DMS153 treated with DMSO at 0.1 percent for 48 hours (cell line): ENCODE results near the gene UNC45B.
A peak's percentile ranks its signal among the peaks of the same experiment; 100 is the strongest.
"Not testable (repeated sequence)": the region's sequence is repeated elsewhere in the genome, so short reads cannot be mapped to it uniquely, and the experiment has no call there.

Source experiments
- DNase-seq: peaks from one replicate; lab custom pipeline; 2025; ENCODE audit not compliant: unreplicated experiment; lab: John Stamatoyannopoulos, UW

The UNC45B gene

DNA sequence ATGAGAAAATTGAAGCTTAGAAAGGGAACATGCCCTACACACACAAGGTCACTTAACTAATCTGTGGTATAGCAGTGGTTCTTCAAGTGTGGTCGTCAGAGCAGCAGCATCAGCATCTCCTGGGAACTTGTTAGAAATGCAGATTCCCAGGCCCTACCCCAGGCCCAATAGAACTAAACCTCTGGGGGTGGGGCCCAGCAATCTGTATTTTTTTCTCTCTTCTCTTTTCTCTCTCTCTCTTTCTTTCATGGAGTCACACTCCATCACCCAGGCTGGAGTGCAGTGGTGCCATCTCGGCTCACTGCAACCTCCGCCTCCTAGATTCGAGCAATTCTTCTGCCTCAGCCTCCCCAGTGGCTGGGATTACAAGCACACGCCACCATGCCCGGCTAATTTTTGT is 9.4 kb upstream of the UNC45B start:
- no peak for DNase-seq

DNA sequence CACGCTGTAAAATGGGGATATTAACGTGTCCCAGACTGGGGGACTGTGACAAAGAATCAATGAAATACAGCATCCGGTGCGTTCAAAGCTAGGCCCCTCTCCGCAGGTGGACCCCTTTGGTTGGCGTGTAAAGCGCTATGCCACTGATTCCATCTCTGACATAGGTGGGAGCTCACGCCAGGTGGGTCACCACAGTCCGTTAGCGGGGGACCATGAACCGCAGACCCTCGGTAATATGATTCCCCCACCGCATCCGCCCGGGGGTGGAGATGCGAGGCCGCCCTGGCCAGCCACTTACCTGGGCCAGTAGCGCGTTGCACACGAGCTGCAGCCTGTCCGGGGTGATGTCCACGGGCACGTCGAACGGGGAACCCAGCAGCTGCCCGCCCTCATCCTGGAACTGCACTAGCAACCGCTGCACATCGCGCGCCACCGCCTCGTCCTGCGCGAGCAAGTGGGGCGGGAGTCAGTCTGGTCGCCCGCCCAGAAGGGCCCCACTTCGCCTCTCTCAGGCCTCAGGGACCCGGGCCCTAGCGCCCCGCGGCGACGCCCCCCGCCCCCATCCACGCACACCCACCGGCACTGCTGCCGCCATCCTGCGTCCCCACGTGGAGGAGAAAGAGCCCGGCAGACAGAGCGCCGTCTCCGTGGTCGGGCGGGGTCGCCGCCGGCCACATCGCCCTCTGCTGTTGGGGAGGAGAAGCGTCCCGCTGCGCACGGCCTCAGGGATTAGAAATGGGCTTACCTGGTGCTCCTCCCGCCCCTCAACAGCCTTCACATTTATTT is 5.7 kb upstream of the UNC45B start, which contains the start of gene NLE1:
NLE1 (minus strand) TSS at position 623 of the 786 bp plus-strand sequence; CDS start at position 595, 28 bp downstream.
- DNase-seq: peak; percentile 46

DNA sequence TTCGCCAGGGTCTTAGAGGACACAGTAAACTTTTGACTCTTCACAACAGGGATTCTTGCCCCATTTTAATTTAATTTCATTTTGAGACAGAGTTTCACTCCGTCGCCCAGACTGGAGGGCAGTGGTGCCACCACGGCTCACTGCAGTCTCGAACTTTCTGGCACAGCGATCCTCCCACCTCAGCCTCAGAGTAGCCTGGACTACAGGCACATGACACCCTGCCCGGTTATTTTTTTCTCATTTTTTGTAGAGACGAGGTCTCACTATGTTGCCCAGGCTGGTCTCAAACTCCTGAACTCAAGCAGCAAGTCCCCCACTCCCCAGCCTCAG is 5.2 kb upstream of the UNC45B start:
- DNase-seq: no peak

DNA sequence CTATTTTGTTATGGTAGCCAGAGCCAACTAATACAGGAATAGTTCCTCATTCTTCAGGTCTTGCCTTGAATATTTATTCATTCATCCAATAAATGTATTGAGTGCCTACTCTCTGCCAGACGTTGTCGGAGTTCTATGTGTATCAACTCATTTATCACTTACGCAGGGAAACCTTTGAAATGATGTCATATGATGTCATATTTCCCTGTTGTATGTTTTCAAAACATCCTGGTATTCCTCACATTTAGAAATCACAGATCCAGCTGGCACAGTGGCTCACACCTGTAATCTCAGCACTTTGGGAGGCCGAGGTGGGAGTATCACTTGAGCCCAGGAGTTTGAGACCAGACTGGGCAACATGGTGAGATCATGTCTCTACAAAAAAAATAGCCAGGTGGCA is 2.8 kb upstream of the UNC45B start:
- DNase-seq: no peak

DNA sequence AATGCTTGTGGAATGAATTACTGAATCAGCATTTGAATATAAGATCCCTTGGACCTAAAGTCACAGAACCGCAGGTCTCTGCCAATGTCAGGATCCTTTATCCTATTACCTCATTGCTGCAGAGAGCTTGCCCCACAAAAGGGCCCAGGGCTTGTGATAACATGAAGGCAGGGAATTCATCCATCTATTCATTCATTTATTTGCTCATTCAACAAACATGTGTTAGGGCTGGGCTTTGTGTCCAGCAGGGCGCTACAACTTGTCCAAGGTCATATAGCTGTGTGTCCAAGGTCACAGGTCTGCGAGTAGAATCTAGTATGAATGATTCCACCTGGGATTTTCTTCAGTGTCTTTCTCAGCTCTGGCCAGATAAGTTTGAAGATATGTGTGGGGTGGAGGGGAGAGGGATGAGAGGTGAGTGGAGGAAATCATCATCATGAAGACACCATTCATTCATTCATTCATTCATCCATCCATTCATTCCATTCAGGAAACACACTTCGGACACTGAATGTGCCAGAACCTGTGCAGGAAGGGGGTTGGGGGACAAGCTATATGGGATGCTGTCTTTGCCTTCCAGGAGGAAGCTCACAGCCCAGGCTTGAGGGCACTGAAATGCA is 1.3 kb upstream of the UNC45B start:
- DNase-seq: no peak

DNA sequence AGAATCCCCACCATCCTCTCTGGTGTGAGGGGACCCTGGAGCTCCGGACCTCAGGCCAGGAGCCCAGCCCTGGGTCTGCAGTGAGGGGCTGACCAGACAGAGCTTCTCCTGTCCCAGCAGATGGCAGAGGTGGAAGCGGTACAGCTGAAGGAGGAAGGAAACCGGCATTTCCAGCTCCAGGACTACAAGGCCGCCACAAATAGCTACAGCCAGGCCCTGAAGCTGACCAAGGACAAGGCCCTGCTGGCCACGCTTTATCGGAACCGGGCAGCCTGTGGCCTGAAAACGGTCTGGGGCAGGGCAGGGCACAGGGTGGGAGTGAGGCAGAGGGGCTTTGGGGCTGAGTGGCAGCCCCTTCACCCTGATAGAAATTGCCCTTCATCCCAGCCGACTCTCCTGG is 527 bp downstream of the UNC45B start:
- no peak for DNase-seq

DNA sequence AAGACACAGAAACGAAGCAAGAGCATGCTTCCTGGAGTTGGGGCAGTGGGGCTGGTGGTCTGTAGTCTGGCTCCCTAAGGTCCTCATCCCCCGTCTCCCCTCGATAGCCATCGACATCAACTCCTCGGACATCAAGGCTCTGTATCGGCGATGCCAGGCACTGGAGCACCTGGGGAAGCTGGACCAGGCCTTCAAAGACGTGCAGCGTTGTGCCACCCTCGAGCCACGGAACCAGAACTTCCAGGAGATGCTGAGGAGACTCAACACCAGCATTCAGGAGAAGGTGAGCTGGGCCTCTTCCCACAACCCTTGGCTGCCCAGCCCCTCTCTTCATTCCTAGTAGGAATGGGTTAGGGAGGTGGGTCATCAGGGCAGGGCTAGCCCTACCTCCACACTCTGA is 2.3 kb downstream of the UNC45B start:
- DNase-seq: no peak

DNA sequence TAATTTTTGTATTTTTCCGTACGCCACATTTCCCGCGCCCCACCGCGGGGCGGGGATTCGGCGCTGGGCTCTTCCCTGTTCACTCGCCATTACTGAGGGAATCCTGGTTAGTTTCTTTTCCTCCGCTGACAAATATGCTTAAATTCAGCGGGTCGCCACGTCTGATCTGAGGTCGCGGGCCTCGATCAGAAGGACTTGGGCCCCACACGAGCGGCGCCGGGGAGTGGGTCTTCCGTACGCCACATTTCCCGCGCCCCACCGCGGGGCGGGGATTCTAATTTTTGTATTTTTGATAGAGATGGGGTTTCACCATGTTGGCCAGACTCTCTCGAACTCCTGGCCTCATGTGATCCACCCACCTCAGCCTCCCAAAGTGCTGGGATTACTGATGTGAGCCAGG is 3.5 kb downstream of the UNC45B start:
- DNase-seq: not testable (repeated sequence)

DNA sequence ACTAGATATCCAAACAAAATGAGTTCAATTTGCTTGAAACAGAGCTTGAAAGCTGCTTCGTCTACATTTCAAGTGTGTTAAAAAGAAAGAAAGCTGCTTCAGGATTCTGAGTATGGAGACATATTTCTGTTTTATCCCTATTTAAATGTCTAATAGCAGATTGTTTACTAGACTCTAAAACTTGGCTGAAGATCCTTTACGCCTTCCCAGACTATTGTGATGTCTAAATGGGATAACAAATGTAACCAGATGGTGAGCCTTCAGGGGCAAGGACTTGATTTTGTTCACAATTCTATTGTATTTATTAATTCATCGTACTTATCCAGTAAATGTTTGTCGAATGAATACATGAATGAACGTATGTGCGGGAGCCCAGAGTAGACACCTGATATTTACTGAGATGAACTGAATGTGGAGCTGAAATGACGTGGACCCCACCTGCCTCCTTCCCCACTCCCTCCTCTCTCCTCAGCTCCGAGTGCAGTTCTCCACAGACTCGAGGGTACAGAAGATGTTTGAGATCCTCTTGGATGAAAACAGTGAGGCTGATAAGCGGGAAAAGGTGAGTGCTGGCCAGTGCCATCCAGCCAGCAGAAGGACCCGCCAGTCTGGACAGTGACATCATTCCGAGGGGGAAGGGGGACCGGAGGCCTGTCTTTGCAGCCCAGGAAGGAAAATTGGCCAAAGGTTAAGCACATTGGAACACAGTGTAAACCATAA is 5.0 kb downstream of the UNC45B start:
- DNase-seq: no peak

DNA sequence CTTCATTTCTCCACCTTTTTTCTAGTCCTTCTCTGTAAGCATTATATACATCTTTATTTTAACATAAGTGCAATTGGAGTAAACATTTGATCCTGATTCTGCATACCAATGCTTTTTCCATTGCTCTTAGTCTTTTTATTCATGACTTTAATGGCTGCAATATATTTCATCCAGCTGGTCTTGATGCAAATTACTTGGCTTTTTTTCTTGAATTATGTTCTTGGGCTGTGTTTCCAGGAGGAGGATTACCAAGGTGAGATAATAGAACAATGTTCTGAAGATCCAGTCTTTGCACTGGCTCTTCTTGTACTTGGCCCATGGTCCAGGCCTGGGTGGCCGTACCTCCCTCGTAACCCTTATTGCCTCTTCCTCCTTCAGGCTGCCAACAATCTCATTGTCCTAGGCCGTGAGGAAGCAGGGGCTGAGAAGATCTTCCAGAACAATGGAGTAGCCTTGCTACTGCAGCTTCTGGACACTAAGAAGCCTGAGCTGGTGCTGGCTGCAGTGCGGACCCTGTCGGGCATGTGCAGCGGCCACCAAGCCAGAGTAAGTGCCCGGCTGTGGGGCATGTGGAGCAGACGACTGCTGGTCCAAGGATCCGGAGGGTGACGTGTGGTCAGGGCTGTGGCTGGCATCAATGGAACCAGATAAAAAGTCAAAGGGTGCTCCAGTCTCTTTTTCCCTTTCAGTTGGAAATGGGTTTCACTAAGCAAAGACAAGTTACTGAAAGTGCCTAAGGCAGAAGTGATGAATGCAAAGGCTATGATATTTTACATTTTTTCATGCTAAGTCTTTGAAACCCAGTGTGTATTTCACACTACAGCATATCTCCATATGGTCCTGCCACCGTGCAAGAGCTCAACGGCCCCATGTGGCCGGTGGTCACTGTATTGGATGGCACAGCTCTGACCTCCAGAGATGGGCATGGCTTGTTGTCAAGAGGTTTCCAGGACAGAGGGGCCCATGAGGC is 6.9 kb downstream of the UNC45B start:
- no peak for DNase-seq

DNA sequence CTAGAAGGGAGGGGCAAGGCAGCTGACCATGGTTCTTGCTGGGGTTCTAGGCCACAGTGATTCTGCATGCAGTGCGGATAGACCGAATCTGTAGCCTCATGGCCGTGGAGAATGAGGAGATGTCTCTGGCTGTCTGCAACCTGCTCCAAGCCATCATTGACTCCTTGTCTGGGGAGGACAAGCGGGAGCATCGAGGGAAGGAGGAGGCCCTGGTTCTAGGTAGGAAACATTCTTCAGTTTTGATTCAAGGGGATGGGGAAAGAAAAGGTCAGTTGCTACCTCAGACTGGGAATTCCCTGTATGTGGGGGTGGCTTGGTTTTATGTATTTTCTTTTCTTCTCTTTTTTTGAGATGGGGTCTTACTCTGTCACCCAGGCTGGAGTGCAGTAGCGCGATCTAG is 7.6 kb downstream of the UNC45B start:
- DNase-seq: no peak

DNA sequence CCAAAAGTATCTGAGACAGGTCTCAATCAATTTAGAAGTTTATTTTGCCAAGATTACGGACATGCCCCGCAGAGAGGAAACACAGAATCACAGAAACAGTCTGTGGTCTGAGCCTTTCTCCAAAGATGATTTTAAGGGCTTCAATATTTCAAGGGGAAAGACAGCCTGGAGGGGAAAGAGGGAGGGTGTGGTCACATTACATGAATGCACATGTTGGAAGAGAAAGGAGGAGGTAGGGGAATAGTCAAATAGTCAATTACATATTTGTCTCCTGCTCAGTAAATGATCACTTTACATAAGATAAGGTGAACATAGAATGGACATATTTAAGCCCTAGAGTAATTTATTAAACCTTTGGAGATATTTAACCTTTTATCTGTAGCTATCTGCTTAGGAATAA is 12.3 kb downstream of the UNC45B start:
- no peak for DNase-seq

DNA sequence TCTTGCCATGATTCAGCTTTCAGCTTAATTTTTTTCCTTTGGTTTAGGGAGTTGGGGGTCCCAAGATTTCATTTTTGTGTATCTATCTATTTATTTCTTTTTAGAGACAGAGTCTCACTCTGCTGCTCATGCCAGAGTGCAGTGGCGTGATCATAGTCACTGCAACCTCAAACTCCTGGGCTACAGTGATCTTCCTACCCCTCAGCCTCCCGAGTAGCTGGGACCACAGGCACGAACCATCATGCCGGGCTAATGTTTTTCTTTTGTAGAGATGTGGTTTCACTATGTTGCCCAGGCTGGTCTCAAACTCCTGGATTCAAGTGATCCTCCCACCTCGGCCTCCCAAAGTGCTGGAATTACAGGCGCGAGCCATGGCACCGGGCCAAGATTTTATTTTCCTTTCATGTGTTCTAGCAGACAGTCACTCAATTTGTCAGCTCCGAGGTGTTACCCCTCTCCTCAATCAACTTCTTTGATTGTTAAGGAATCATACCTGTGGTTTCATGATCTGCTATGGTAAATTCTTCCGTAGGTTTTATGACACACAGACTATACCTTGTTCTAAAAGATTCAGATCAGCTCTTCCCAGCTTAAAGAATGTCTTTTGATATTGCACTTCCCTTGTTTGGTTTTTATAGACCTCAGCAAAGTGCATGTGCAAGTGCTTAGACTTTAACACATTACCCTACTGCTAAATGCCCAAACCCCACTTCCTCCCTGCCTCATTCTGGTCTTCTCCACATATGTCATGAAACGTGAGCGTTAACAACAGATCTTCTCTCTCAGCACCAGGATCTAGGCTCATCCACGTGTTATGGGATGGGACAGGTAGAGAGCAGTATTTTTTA is 13.0 kb downstream of the UNC45B start:
- DNase-seq: no peak

DNA sequence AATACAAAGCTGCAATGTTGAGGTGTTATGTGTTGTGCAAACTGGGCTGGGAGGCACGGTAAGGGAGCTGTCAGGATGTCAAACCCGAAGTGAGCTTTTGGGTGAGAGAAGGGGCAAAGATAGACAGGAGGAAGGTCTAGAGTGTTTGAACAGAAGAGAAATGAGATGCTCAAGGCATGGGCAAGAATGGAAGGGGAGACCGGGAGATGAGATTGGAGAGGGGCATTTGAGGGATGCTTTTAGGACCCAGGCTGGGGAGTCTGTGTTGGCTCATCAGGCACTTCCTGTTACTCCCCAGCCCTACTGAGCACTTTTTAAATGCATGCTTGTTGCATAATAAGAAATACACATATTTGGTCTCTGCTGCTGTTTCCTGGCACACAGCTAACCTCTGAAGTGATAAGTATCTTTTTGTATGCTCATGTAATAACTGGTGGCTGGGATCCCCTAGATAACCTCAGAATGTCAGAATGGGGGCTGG is 13.7 kb downstream of the UNC45B start:
- no peak for DNase-seq

DNA sequence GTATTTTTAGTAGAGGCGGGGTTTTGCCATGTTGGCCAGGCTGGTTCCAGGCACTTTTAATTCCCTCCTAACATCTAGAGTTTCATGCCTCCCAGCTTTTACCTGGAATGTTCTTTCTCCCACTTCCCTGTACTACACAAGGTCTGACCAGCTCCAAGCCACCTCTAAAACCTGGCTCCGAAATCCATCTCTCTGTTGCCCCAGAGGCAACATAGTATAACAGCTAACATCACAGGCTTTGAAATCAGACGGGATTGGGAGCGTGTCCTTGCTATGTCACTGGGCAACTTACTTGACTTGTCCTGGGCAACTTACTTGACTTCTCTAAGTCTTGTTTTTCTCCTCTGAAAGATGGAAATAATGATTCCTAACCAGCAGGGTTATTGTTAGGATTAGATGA is 15.1 kb downstream of the UNC45B start:
- DNase-seq: no peak

DNA sequence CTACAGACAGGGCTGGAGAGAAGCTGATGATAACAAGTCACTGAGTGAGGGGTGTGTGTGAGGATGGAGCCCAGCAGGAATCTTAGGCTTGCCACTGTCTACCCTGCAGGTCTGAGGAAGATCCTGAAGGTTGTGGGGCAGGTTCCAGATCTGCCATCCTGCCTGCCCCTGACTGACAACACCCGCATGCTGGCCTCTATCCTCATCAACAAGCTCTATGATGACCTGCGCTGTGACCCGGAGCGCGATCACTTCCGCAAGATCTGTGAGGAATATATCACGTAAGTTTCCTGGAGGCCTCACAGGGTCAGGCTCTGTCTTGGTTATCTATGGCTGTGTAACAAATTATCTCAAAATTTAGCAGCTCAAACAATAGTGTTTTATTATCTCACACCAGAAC is 16.3 kb downstream of the UNC45B start:
- no peak for DNase-seq

DNA sequence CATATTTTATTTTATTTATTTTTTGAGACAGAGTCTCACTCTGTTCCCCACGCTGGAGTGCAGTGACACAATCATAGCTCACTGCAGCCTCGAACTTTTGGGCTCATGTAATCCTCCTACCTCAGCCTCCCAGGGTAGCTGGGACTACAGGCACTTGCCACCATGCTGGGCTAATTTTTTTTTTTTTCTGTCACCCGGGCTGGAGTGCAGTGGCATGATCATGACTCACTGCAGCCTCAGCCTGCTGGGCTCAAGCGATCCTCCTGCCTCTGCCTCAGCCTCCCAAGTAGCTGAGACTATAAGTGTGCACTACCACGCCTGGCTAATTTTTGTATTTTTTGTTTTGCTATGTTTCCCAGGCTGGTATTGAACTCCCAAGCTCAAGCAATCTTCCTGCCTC is 17.1 kb downstream of the UNC45B start:
- DNase-seq: no peak

DNA sequence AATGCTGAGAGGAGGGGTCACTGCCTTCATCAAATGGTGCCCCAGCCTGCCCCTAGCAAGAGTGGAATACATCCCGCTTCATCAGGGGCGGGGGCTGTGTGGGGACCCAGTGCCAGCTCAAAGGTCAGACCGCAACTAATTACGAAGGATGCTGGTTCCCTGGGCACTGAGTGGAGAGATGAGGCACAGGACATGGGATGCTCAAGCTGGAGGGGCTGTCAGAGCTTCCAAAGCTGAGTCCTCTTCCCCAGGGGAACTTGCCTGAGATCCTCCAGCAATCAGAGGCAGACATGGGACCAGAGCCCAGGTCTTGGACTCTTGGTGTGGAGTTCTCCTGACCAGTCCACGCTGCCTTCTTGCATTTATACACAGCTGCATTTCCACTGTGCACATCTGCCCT is 18.9 kb downstream of the UNC45B start:
- no peak for DNase-seq

DNA sequence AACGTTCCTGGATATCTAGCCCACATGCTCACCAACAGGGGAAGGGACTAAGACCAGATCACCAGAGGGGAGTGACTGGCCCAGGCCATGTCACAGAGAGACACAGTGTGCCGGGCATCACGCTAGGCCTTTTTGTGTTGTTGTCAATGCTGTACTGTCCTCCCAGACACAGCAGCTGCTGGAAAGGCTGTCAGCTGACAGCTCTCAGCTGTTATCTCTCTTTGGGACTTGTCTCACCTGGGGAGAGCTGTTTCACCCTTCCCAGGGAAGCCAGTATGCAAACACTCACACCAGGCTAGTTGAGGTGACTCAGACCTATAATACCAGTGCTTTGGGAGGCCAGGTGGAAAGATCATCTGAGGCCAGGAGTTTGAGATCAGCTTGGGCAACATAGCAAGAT is 19.4 kb downstream of the UNC45B start:
- DNase-seq: no peak

DNA sequence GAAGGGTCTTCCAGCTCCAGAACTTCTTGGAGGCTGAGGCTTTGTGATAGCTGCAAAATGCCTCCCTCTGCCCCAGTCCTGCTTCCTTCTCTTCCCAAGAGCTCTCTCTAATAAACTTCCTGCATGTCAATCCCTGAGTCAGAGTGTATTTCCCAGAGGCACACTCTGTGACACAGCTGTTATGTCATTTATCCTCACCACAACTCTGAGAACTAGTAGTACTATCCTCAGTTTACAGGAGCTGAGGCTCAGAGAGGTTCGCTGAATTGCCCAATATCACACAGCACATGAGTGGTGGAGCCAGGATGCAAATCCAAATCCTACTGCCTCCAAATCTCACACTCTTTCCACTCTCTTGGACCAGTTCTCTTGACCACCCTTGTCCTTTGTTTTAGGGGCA is 20.0 kb downstream of the UNC45B start:
- DNase-seq: no peak
